GM21528 (cell line): ENCODE measurements around the gene KLC4.
"Not testable (repeated sequence)": the region's sequence is repeated elsewhere in the genome, so short reads cannot be mapped to it uniquely, and the experiment has no call there.

Source experiments
- ATAC-seq: cut with Tn5 transposase; IDR thresholded peaks from one replicate; pipeline ENCODE4 v1.9.1; 2021; ENCODE audit warnings: mild to moderate bottlenecking, moderate library complexity; ENCODE audit not compliant: unreplicated experiment, low FRiP score

KLC4 gene

DNA sequence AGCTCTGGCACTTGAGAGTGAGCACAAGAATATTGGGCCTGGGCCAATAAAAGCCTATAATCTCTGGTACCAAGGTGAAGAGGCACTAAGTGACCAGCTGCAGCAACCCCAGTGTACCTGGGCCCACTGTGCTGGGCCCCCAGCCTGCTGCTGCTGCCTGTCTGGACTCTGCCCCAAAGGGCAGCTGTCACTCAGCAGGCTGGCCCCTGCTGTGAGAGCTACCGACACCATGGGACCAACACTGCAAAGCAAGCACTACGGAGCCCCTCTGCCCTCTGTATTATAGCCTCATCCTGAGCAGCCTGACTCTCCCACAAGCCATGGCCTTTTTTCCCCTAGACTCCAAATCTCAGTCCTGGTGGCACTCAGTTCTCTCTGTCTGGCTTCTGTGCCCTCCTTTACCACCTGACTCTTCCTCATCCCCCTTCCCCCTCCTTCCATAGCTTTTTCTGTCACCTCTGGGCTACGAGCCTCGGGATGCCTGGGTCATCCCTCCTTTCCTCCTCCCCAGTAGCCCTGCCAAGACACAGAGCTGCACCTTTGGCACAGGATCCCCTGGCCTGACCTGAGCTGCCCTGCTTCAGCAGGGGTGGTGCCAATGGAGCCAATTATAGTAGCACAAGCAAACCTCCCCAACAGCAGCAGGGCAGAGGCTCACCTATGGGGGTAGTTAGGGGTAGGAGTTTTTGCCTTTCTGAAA lies 23.8 kb upstream of the KLC4 start:
- no peak for ATAC-seq

DNA sequence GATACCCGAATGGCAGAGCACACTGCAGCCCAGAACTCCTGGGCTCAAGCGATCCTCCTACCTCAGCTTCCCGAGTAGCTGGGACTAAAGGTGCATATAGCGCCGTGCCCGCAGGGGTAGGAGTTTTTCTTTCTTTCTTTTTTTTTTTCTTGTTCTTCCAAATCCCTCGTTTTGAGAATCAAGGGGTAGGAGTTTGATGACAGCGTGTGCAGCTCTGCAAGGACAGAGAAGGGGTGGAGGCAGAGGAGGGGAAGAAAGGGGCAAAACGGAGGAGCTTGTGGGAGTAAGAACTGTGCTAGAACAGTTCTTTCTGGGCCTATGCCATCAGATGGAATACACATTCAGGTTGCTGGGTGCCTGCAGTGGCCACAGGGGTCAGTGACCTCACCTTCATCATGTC lies 22.7 kb upstream of the KLC4 start:
- ATAC-seq: no peak

DNA sequence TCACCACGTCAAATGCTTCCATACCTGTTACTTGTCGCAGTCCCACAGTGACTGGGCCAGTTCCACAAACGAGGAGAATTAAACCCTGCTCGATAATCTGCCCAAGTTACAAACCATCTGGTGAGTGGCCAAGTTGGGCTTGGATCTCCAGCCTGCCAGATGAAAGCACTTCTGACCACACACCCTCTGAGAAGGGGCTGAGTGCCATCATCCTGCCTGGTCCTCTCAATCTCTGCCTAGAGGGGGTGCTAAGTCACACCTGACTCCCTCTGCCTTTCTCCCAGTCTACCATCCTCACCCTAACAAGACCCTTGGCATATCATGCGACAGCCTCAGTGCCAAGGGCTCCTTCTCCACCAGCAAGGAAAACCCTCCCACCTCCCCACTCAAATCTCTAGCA lies 22.2 kb upstream of the KLC4 start:
- no peak for ATAC-seq

DNA sequence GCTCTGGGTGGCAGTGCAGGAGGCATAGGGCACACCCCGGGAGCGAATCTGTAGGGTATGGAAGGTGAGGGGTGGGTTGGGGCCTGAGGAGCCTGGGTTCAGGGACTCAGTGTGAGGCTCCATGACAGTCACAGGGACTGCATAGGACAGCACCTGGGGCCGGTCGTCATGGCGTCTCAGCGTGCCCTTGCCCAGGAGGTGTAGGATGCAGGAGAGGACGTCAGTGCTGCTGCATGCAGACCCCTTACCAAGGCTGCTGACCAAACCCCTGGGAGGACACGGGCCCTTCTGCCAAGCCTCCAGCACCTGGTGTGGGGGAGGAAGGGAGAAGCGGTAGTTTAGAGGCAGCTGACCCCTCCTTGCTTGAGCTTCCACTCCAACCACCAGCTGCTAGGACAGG lies 21.7 kb upstream of the KLC4 start:
- no peak for ATAC-seq

DNA sequence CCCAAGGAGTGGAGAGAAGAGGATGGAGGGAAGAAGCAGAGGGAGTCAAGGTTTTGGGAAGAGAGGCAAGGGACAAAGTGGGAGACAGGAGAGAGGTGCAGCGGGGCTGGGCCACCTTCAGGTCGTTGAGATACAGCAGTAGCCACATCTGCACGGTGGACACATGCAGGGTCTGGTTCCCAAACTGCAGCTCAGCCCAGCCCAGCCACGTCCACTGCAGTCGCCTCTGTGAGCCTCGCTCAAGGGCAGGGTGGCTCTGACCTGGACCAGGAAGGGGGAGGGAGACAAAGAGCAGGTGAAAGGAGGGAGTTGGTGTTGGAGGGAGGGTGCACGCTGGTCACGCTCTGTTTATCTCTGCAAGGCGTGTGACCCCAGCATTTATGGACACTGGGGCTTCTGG lies 20.7 kb upstream of the KLC4 start:
- ATAC-seq: no peak

DNA sequence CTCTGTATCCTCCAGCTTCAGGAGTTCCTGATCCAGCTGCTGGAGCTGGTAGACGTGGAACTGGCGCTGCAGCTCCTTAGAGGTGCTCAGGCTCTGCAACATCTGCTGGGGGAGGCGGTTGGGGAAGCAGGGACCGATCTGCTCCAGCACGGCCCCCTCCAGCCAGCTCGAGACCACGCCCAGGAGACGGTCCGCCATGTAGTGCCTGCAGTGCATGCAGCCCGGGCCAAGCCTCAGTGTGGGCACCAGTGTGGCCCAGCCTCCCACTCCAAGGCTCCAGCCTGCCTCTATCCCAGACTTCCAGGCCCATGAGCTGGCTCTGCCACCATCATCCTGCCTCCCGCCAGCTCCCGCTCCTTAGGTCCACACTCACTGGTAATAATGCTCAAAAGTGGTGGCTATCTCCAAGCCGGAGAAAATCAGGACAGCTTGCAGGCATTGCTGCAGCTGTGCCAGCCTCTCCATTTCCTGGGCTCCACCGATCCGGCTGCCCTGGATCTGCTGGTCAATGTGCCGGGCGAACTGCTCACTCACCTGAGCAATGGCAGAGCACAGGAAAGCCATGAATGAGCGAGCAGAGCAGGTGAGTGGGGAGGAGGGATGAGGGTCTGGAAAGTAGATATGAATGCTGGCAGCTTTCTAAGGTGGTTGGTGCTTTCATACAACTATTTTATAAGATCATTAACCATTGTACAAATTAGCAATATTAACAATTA lies 18.7 kb upstream of the KLC4 start:
- no peak for ATAC-seq

DNA sequence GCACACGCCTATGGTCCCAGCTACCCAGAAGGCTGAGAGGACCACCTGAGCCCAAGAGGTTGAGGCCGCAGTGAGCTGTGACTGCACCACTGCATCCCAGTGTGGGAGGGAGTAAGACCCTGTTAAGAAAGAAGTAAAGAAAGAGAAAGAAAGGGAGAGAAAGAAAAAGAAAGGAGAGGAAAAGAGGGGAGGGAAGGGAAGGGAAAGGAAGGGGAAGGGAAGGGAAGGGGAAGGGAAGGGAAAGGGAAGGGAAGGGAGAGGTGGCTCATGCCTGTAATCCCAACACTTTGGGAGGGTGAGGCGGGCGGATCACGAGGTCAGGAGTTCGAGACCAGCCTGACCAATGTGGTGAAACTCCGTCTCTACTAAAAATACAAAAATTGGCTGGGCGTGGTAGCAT lies 18.0 kb upstream of the KLC4 start:
- not testable (repeated sequence) for ATAC-seq

DNA sequence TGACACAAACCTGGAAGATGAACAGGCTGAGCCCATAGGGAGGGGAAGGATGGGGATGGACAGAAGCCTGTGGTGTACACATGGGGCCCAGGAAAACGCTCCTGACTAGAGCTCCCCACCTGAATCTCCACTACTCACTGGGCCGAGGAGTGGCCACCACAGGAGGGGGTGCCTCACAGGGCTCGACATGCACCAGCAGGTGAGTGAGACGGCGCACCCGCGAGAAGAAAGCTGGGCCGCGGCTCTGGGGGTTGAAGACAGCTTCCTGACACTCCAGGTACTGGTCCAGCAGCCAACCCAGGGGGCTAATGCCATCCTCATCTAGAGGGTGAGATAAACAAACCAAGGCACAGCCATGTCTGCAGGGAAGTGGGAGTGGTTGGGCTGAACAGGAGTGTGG lies 16.1 kb upstream of the KLC4 start:
- no peak for ATAC-seq

DNA sequence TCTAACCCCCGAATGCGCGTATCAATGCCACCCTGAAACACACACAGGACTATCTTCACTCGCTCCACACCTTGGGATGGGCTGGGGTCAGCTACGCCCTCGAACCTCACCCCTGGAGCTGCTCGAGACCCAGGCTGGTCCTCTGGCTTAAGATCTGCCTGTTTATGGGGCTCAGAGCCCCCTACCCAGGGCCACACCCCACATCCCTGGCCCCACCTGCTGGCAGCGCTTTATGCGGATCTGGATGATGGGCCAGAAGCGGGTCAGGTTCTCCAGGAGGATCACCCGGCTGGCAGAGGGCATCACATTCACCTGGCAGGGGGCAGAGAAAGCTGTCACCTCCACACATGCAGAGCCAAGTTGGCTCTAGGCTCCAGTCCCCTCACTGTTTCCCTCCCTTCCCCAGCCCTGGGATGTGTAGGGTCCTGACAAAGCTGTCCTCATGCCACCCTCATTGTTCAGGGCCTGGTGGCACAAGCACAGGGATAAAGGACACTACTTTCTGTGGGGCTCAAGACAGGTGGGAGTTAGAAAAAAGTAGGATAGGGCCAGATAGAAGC lies 14.0 kb upstream of the KLC4 start:
- ATAC-seq: no peak

DNA sequence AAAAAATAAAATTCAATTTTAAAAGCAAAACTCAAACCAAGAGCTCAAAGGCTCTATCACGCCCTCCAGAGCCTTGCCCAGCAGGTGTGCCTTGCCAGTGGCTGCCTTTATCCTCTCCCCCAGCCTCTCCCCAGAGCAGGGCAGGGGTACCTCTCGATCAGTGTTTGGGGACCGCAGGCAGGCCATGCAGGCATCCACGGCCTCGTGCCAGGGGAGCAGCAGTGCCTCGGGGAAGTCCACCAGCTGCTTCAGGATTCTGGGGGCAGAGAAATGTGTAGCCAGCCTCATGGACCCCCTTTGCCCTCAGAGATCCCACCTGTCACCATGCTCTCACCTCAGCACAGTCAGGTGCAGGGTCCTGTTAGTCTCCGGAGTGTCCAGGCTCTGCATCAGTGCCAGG lies 11.4 kb upstream of the KLC4 start:
- ATAC-seq: no peak

DNA sequence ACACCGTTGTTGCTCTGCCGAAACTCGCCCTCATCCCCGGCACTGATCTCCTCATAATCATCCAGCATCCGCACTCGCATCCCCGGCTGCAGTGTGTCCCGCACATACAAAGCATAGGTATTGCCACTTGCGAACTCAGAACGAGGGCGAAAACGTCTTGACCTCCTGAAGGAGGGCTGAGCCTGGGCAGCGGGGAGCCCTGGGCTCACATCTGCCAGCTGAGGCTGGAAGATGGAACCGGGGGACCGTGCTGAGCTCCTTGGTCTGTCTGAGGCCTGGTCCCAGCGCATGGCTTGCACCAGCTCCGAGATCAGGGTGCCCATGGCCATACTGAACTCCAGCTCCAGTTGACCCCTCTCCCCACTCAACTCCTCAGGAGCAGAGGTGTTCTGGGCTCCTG lies 8.4 kb upstream of the KLC4 start:
- no peak for ATAC-seq

DNA sequence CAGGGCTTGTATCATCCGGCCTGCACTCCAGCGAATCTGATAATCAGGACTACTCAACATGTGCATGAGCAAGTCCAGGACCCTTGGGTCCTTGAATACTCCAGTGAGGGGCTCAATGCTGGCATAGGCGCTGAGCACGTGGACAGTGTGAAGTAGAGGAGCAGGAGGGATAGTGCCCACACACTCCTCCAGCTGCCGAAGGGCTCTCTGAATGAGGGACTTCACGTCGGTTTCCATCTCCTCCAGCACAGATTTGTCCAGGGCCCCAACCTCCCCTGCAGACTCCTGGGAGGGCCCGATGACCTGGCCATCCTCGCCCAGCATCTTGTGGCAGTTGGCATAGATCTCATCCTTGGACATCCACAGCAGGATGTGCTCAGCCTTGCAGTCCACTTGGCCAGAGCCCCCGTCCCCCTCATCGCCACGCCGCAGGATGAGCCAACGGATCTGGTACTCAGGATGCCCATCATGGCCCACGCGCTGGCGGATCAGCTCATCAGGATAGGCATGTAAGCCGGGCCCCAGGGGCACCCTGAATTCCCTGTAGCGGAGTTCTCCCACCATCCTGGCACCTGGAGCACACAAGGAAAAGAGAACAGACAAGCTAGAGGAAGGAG lies 7.1 kb upstream of the KLC4 start:
- ATAC-seq: no peak

DNA sequence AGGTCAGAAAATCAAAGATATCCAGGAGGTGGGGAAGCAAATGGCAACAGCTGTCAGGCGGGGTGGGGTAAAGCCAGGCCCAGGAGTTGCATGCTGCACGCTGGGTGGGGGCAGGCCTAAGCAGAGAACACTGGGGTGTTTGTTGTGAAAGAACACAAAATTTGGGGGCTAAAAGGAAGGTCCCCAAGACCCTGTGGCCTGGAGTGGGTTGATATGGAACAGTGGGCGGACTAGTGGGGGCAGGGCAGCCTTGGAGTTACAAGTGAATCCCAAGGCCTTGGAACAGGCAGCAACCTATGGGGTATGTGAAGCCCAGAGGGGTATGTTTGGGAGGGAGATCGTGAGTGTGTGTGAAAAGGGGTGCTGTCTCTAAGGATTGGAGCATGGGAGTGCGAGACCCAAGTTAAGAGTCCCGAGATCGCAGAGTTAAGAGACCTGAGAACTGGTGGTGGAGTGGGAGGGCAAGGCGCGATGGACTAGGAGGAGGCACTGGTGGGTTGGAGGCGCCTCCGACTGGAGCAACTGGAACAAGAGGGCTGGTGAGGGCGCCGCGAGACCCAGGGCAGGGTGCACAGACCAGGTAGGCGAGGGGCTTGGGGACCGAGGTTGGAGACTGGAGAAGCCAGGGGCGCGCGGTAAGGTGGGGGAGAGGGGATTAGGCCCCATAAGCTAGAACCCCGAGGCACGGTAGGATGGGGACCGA lies 6.4 kb upstream of the KLC4 start:
- peak; percentile 20 for ATAC-seq

DNA sequence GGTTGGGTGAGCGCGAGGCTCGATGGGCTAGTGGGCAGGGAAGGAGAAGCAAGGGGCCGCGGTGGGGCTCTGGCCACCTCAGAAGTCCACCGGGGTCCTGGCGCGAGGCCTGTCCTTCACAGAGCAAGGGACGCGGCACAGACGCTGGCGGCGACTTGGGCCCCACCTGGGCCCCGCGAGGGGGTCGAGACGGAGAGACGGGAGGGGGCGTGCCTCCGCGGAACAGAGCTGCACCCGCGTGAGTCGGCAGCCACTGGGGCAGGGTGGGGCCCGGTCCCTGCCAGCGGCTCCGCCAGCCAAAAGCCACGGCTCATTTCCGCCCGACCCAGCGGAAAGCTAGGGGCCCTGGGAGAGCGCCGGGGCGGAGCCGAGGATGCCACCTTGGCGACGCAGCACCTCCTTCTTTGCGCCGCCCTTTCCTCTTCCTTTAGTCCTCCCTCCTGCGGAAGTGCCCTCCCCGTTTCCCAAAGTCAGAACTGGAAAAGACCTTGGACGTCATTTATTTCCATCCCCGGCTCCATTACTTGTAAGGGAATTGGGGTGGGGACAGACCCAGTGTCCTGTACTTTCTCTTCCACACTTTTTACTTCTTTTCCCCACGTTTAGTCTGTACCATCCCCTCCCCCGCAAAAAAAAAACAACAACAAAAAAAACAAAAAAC lies 5.8 kb upstream of the KLC4 start, which contains the start of gene CUL7:
Gene CUL7 (minus strand): TSS at position 307 of the 661 bp plus-strand sequence. CDS start 1,063 bp downstream, outside the sequence.
- ATAC-seq: peak; percentile 71

DNA sequence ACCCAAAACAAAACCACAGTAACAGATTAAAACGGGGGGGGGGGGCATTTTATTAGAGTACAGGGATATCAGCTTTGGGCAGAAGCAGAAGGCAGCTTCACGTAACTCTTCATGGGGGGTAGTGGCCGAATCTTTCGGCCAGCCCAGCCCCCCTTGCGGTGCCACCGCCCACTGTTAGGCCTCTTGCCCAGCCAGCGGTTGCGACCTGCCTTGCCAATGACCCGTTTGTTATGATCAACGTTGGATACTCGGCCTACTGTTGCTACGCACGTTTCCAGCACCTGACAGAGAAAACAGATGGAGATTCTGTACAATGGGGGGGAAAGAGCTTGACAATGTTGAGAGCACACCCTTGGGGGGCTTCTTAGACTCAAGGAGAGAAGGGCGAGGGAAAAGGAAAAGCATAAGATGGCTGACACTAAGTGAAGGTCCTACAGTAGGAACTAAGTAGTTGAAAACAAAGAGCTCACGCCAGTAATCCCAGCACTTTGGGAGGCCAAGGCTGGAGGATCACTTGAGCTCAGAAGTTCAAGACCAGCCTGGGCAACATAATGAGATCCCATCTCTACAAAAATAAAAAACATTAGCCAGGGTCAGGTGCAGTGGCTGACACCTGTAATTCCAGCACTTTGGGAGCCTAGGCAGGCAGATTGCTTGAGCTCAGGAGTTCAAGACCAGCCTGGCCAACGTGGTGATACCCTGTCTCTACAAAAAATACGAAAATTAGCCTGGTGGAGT lies 5.1 kb upstream of the KLC4 start:
- ATAC-seq: no peak

DNA sequence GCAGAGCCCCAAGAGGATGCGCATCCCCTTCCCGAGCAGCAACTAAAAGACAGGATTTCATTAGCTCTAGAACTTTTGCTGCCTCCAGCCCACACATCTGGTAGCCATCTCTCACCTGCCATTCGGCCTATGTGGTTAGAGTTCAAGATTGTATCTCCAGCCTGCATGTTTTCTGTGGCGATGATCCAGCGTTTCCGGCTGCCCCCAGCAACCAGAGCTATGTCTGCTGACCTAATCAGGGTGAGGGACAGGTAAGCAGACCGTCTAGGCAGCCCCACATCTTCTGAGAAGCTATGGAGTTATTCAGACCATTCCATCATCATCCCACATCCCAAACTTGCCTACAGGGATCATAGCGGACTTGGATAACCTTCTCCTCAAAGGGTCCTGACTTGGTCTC lies 3.5 kb upstream of the KLC4 start:
- no peak for ATAC-seq

DNA sequence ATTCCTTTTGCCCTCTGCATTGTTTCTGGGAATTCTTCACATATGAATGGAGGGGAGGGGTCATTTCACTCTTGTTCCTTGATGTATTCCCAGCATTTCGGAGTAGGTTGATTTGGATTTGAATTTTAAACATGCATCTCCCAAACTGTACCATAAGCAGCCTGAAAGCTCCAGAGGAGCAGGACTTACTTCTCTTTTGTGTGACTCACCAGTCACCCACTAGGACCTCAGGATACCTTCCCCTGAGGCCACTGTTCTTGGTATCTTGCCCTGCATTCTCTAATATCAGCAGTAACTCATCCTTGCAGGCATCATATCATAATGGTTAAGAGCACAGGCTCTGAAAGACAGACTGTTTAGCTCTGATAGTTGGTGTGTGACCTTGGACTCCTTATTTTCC lies 900 bp upstream of the KLC4 start:
- no peak for ATAC-seq

DNA sequence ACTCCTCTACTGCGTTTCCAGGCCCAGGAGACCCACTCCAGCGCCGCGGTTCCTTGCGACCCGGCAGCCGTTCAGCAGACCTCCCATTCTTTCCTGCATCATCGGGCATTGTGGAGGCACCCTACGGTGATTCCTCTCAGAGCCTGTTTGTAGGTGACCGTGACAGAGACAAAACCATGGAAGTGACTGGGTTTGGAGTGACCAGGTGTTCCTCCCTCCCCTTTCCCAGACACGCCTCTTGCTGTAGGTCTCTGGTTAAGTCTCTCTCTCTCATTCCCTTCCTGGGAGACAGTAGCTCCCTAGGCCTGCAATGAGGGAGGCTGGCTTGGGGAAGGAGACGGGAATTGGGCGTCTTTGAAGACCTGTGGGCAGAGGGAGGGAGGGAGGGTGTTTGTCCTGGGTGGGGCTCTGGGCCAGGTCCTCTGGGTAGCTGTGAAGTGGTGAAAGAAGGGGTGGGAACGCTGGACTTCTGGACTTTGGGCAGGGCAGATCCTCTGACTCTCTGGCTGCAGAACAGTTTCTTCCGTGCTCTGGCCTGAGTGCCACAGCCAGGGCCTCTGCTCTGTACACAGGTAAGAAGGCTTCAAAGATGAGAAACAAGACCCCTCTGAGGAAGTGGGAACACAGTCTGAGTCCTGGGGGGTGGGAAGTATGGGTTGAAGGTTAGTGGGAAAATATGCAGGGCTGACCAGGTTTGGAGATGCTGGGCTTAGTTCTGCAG lies 763 bp downstream of the KLC4 start:
- no peak for ATAC-seq
